Middle frontal gyrus (tissue), 1 donor: ENCODE measurements around the gene CDC25B.
"Not testable (repeated sequence)": the region's sequence is repeated elsewhere in the genome, so short reads cannot be mapped to it uniquely, and the experiment has no call there.

ENCODE experiments used
- DNase-seq: peaks from one replicate; pipeline ENCODE4 v3.0.0-alpha.2; 2015; ENCODE audit warnings: low spot score; ENCODE audit errors: extremely low spot score

Gene CDC25B

GRCh38 chr20:3821996-3822395 is 25.9 kb downstream of the CDC25B start:
- DNase-seq, result no peak

GRCh38 chr20:3823881-3824280 is 27.8 kb downstream of the CDC25B start:
- DNase-seq, result no peak

GRCh38 chr20:3825526-3825925 is 29.4 kb downstream of the CDC25B start:
- no peak for DNase-seq

- no peak for DNase-seq
These were observed 30.3 kb downstream of the CDC25B start for GRCh38 chr20:3826420-3826819.

- no peak for DNase-seq
These were observed 32.7 kb downstream of the CDC25B start for GRCh38 chr20:3828798-3829197.

- DNase-seq, result not testable (repeated sequence)
These were observed 33.8 kb downstream of the CDC25B start for GRCh38 chr20:3829891-3830290.

GRCh38 chr20:3836132-3836531 is 40.0 kb downstream of the CDC25B start:
- no peak for DNase-seq

- DNase-seq, result no peak
These were observed 43.2 kb downstream of the CDC25B start for GRCh38 chr20:3839328-3839727.

GRCh38 chr20:3840201-3840600 is 44.1 kb downstream of the CDC25B start:
- not testable (repeated sequence) for DNase-seq

GRCh38 chr20:3842348-3842930 is 46.3 kb downstream of the CDC25B start:
- DNase-seq, result no peak

- no peak for DNase-seq
These were observed 47.4 kb downstream of the CDC25B start for GRCh38 chr20:3843490-3843889.

- DNase-seq, result not testable (repeated sequence)
These were observed 48.0 kb downstream of the CDC25B start for GRCh38 chr20:3843990-3844619.

GRCh38 chr20:3846378-3846739 is 50.2 kb downstream of the CDC25B start:
- no peak for DNase-seq

- DNase-seq, result peak; percentile 81
These were observed 50.8 kb downstream of the CDC25B start, which contains the start of gene MAVS for GRCh38 chr20:3846740-3847428. Gene MAVS, plus strand, starts transcription at chr20:3846834. Its CDS starts 7,791 bp downstream, at chr20:3854625.

- no peak for DNase-seq
These were observed 51.4 kb downstream of the CDC25B start for GRCh38 chr20:3847429-3847940.

GRCh38 chr20:3848565-3848964 is 52.5 kb downstream of the CDC25B start:
- DNase-seq, result no peak

GRCh38 chr20:3854462-3854871 is 58.4 kb downstream of the CDC25B start:
- no peak for DNase-seq
